Activated CD8-positive, alpha-beta memory T cell treated with anti-CD3 and anti-CD28 coated beads for 36 hours (primary cell): ENCODE results near the gene DPP3. TPM values are rescaled to one million over a fixed set of nuclear protein-coding genes. Genes with fewer than 3 reads are reported as not detected.
"Not testable (repeated sequence)": the region's sequence is repeated elsewhere in the genome, so short reads cannot be mapped to it uniquely, and the experiment has no call there.

Experiments
- CTCF ChIA-PET: fragments of 350-600 bp; sonication (Branson Sonifier 250); formaldehyde crosslinking; loops from one replicate; lab custom pipeline; 2021; ENCODE audit warnings: antibody characterized with exemption; lab: Charles Lee
- POLR2A ChIA-PET: fragments of 350-600 bp; sonication (Branson Sonifier 250); formaldehyde crosslinking; loops from one replicate; lab custom pipeline; 2021; ENCODE audit warnings: antibody characterized with exemption; lab: Charles Lee
- total RNA-seq, 2 experiments: library from RNA; stranded (reverse); gene quantifications; one replicate each; pipeline ENCODE4 v1.2.3, GENCODE V29; 2021

DPP3 gene
- total RNA-seq, 2 experiments from 2014 or later: 68.6 to 72.3 TPM

DNA sequence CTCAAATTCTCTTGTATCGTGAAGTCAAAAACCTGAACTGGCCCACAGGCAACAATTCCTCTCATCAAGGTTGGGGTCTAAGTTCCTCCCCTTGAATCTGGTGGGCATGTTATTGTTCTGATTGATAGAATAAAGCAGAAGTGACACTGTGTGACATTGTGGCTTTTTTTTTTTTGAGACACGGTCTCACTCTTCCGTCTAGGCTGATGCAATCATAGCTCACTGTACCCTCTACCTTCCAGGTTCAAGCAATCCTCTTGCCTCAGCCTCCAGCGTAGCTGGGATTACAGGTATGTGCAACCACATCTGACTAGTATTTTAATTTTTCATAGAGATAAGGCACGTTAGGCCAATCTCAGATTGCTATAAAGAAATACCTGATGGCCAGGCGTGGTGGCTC, 22.4 kb upstream of the DPP3 start:
- POLR2A ChIA-PET: no interaction called here
- CTCF ChIA-PET: interaction anchor here (0.7 to 1.8 kb wide), 4 partner anchors 19 to 72 kb away, joined by 3 to 4 read pairs (median 4); partner anchors contain the start of gene MRPL11

DNA sequence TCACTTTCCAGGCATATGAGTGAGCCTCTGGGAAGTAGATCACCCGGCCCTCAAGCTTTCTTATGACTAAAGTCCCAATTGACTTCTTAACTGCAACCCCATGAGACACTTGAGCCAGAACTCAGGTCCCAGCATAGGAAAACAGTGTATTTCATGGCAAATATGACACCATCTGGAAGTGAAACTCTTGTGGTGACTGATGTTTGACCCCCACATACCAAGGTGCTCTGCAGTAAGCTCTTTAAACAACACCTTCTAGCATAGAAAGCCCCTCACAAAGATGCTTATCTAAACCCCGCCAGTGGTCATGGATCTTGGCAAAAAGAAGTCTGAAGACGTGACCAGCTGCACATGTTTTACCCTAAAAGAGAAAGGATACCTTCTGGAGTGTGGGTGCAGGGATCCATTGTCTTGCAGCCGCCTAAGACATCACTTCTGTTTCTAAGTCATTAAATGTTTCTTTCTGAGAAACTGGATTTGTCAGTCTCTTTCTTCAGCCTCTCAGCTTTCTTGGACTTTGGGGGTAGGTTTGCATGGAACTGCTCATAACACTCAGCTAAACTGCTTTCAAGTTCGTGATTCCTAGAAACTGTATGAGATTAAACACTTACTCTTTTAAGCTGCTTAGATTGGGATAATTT, 21.0 kb upstream of the DPP3 start:
- ChIA-PET POLR2A (no interaction called here), CTCF (interaction anchor here (1.7 to 1.8 kb wide), 2 partner anchors 20 to 41 kb away, joined by 3 to 4 read pairs; partner anchors contain the start of gene MRPL11)

DNA sequence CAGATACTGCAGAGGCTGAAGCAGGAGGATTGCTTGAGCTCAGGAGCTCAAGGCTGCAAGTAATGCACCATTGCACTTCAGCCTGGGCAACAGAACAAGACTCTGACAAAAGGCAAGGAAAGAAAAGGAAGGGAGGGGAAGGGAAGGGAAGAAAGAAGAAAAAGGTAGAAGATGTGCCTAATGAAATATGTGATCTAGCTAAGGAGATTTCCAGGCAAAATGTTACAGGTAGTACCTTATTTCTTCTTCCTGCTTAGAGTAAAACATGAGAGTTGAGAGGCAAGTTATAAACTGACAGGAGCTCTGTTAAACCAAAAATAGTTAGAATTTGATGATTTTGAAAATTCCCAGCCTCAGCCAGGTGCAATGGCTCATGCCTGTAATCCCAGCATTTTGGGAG, 18.2 kb upstream of the DPP3 start:
- ChIA-PET POLR2A (interaction anchor here (1.4 kb wide), 1 partner anchor 18 kb away, joined by 5 read pairs; the partner anchor contains the start of gene DPP3), CTCF (interaction anchor here (1.0 to 1.4 kb wide), 3 partner anchors 18 to 42 kb away, joined by 3 read pairs; partner anchors contain the start of genes DPP3 and MRPL11)

- ChIA-PET POLR2A (interaction anchor here (1.4 kb wide), 1 partner anchor 17 kb away, joined by 5 read pairs; the partner anchor contains the start of gene DPP3), CTCF (interaction anchor here (0.6 kb wide), 1 partner anchor 114 kb away, joined by 4 read pairs; no protein-coding TSS in a partner anchor)
Observed at GRCh38 chr11:66462911-66463310, 17.3 kb upstream of the DPP3 start.

DNA sequence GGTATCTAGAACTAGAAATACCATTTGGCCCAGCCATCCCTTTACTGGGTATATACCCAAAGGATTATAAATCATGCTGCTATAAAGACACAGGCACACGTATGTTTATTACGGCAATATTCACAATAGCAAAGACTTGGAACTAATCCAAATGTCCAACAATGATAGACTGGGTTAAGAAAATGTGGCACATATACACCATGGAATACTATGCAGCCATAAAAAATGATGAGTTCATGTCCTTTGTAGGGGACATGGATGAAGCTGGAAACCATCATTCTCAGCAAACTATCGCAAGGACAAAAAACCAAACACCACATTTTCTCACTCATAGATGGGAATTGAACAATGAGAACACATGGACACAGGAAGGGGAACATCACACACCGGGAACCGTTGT, 16.1 kb upstream of the DPP3 start:
- POLR2A ChIA-PET: not testable (repeated sequence)
- CTCF ChIA-PET: interaction anchor here (0.7 to 1.2 kb wide), 2 partner anchors 25 to 45 kb away, joined by 3 to 4 read pairs; partner anchors contain the start of gene MRPL11

DNA sequence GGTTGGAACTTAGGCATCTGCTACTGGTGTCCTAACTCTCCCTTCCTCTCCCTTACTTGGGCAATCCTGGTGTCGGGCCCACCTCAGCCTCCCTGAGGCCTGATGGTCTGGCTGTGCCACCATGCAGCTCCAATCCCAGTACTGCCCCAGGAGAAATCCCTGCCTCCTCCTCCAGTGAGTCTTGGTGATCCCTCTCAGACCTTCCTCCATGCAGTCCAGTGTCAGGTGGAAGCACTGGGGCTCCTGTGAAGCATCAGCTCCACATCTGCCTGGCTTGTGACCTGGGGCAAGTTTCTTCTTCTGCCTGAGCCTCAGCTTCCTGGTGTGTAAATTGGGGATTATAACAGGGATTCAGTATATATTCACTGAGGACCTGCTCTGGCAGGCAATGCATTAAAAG, 15.3 kb upstream of the DPP3 start:
- ChIA-PET POLR2A (no interaction called here), CTCF (interaction anchor here (1.2 to 3.3 kb wide), 2 partner anchors 14 to 26 kb away, joined by 4 to 20 read pairs; partner anchors contain the start of genes DPP3 and MRPL11)

DNA sequence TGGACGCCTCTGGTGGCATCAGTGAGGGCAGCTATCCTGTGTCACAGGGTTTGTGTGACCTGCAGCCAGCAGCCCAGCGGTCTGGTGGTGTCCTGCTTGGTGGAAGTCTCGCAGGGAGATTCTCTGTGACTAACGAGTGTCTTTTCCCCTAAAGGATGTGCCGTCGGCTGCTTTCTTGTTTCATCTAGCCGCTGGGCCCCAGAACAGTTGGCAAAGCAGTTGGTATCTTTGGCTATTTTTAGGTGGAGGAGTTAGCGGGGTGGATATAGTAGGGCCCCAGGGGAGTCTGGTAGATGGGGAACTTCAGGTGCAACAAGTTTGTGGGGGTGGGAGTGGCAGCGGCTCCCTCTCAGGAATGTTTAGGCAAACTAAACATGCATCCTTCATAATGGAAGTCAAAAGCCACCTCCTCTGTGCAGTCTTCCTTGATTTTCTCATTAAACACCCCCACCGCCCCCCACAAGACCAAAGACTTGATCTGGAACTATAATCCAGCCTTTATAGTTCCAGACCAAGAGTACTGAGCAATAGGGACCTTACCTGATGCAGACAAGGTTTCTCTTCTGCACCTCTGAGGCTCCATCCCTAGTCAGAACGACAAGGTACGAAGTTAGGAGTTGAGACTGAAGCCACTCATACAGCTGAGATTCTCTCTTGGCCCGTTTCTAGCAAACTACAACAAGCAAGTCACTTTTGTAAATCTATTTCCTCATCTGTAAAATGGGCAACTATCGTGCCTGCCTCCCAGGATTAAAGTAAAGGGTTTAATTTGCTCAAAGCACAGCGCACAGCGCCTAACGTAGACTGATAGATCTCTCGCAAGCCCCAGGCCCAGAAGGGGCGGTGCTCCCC, 14.6 kb upstream of the DPP3 start:
- ChIA-PET CTCF (interaction anchor here (1.6 to 3.3 kb wide), 2 partner anchors 13 to 27 kb away, joined by 5 to 20 read pairs; partner anchors contain the start of genes DPP3 and MRPL11), POLR2A (interaction anchor here (0.5 to 1.3 kb wide), 2 partner anchors 213 to 350 kb away, joined by 3 to 5 read pairs; no protein-coding TSS in a partner anchor)

DNA sequence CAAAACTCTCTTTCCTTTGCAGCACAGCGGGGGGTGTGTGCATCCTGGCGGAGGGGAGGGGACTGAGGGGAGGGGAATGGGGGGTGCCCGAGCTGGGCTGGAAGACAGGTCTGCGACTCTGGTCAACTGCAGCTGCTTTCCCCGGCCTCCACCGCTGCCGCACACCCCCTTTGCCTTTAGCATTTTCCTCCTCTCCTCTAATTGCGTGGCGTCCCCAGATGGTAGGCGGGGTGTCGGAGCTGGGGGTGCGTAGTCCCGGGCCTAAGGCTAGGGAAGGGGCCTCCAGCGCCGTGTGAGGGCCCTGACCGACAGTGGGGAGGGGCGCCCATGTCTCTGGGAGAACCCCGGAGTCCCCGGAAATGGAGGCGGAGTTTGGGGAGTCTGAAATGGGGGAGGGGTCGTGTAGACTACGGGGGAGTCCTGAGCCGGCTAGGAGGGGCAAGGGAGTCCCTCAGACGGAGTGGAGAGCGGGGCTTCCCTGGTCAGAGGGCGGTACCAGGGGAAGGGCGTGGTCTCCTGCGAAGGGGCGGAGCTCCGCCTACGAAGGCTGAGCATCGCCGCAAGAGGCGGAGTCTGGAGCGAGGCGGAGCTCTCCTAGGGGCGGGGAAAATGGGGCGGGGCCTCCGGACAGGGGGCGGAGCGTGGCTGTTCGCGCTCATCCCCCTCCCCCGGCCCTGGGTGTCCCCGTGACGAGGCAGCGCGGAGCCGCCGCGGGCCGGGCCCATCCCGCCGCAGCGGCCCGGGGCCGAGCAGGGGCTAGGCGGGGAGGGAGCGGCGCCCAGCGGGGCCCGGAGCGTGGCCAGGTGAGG, 13.8 kb upstream of the DPP3 start, which contains the start of gene PELI3:
Gene PELI3 (plus strand): TSS at position 681 of the 809 bp plus-strand sequence. CDS start 1,224 bp downstream, outside the sequence.
- ChIA-PET POLR2A (interaction anchor here (0.5 to 1.6 kb wide), 11 partner anchors 13 to 492 kb away, joined by 3 to 10 read pairs (median 3); partner anchors contain the start of genes BRMS1, DPP3, RBM14 and RBM4B), CTCF (interaction anchor here (0.6 to 3.3 kb wide), 5 partner anchors 12 to 481 kb away, joined by 3 to 20 read pairs (median 3); partner anchors contain the start of genes DPP3 and MRPL11)

- POLR2A ChIA-PET: interaction anchor here (0.9 to 1.6 kb wide), 3 partner anchors 13 to 211 kb away, joined by 5 to 10 read pairs (median 9); partner anchors contain the start of genes DPP3 and RBM14
- CTCF ChIA-PET: interaction anchor here (0.7 to 3.3 kb wide), 3 partner anchors 12 to 58 kb away, joined by 3 to 20 read pairs (median 3); partner anchors contain the start of genes DPP3 and MRPL11
Observed at GRCh38 chr11:66467034-66467659, 13.1 kb upstream of the DPP3 start.

DNA sequence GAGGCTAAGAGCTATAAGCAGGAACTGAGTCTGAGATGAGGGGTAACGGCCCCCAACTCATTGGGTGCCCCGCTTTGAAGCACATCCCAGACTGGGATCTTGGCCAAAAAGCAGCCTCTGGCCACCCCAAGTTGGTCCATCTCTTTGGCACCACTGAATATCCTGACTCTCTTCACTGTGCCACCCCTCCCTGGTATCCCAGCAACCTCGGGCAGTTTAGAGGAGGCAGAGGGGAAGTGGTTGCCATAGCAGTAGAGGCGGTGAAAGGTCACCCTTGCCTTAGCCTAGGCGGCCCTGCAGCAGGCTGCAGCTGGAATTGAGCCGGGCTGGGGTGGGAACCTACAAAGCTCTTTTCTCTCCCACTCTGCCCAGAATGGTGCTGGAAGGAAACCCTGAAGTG, 12.5 kb upstream of the DPP3 start:
- CTCF ChIA-PET: interaction anchor here (0.7 to 3.3 kb wide), 2 partner anchors 11 to 29 kb away, joined by 3 to 20 read pairs; partner anchors contain the start of genes DPP3 and MRPL11
- POLR2A ChIA-PET: interaction anchor here (0.7 to 1.6 kb wide), 3 partner anchors 12 to 592 kb away, joined by 3 to 10 read pairs (median 3); partner anchors contain the start of gene DPP3

- ChIA-PET CTCF (interaction anchor here (1.4 kb wide), 1 partner anchor 10 kb away, joined by 5 read pairs; no protein-coding TSS in a partner anchor), POLR2A (interaction anchor here (1.0 kb wide), 1 partner anchor 12 kb away, joined by 3 read pairs; the partner anchor contains the start of gene DPP3)
Observed at GRCh38 chr11:66468691-66469090, 11.5 kb upstream of the DPP3 start.

GRCh38 chr11:66469441-66469840, 10.8 kb upstream of the DPP3 start:
- ChIA-PET CTCF (interaction anchor here (0.7 to 1.5 kb wide), 3 partner anchors 9 to 109 kb away, joined by 3 to 5 read pairs (median 3); partner anchors contain the start of gene MRPL11), POLR2A (interaction anchor here (0.7 kb wide), 1 partner anchor 143 kb away, joined by 4 read pairs; no protein-coding TSS in a partner anchor)

- ChIA-PET POLR2A (interaction anchor here (0.6 to 0.9 kb wide), 3 partner anchors 24 to 143 kb away, joined by 3 to 6 read pairs (median 4); no protein-coding TSS in a partner anchor), CTCF (interaction anchor here (1.0 to 1.5 kb wide), 4 partner anchors 9 to 61 kb away, joined by 3 to 5 read pairs (median 3); partner anchors contain the start of genes DPP3 and MRPL11)
Observed at GRCh38 chr11:66470015-66470414, 10.2 kb upstream of the DPP3 start.

GRCh38 chr11:66471142-66471541, 9.1 kb upstream of the DPP3 start:
- POLR2A ChIA-PET: no interaction called here
- CTCF ChIA-PET: interaction anchor here (1.0 to 1.2 kb wide), 2 partner anchors 9 to 63 kb away, joined by 3 read pairs; partner anchors contain the start of gene DPP3

GRCh38 chr11:66472054-66472453, 8.2 kb upstream of the DPP3 start:
- POLR2A ChIA-PET: no interaction called here
- CTCF ChIA-PET: interaction anchor here (0.5 to 0.6 kb wide), 2 partner anchors 441 to 1791 kb away, joined by 5 read pairs; no protein-coding TSS in a partner anchor

DNA sequence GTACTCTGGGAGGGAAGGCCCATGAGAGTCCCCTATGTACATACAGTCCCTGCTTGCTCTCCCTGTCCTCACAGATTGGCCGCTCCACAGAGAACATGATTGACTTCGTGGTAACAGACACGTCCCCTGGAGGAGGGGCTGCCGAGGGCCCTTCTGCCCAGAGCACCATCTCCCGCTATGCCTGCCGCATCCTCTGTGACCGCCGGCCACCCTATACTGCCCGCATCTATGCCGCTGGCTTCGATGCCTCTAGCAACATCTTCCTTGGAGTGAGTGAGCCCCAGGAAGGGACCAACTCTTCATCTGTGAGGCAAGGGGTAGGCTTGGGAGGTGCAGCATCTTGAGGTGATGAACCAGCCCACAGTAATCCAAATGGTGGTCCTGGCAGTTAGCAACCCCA, 7.1 kb upstream of the DPP3 start:
- POLR2A ChIA-PET: no interaction called here
- CTCF ChIA-PET: no interaction called here
